ENCODE measurements around the gene FKBP1B.

- TF ChIP-seq ATF2 (tag by site-specific recombination; IDR thresholded peaks at IDR 0.05; ENCODE audit: low read depth) (no peak), ZNF548 (tag by site-specific recombination; IDR thresholded peaks at IDR 0.05) (no peak), TSHZ1 (tag by site-specific recombination; IDR thresholded peaks at IDR 0.05; ENCODE audit: borderline replicate concordance) (no peak)
Measured at GRCh38 chr2:24020244-24020643, 29.3 kb upstream of the FKBP1B start.

Measured in HEK293 (cell line).